SK-N-SH treated with all-trans-retinoic acid at 6 μM for 48 hours (cell line): ENCODE measurements around the gene SMARCC1.

Experiments
- CSDC2 ChIP-seq: fragments of 250-450 bp; sonication (Bioruptor Pico); IDR thresholded peaks from 2 replicates; pipeline ENCODE4 v1.5.0; 2020; ENCODE audit warnings: mild to moderate bottlenecking, moderate library complexity
- ISL1 ChIP-seq: fragments of 250-450 bp; sonication (Bioruptor Pico); IDR thresholded peaks from 2 replicates; pipeline ENCODE4 v2.1.2; 2022; ENCODE audit warnings: mild to moderate bottlenecking, moderate library complexity
- RARB ChIP-seq: fragments of 250-450 bp; sonication (Bioruptor Pico); IDR thresholded peaks from 2 replicates; pipeline ENCODE4 v1.8.0; 2021; ENCODE audit warnings: mild to moderate bottlenecking, moderate library complexity
- SNAI2 ChIP-seq: fragments of 250-450 bp; sonication (Bioruptor Pico); IDR thresholded peaks from 2 replicates; pipeline ENCODE4 v1.5.0; 2020; ENCODE audit warnings: mild to moderate bottlenecking, moderate library complexity
- ZC3H10 ChIP-seq: fragments of 250-450 bp; sonication (Bioruptor Pico); IDR thresholded peaks from 2 replicates; pipeline ENCODE4 v1.5.1; 2021; ENCODE audit warnings: mild to moderate bottlenecking, moderate library complexity
- ZFP30 ChIP-seq: fragments of 450-650 bp; formaldehyde crosslinking; IDR thresholded peaks from 2 replicates; pipeline ENCODE4 v1.5.0; 2022; ENCODE audit warnings: mild to moderate bottlenecking, moderate library complexity
- TF ChIP-seq, protein P1 (sequence below): fragments of 250-450 bp; sonication (Bioruptor Pico); IDR thresholded peaks from 2 replicates; pipeline ENCODE4 v1.8.0; 2020; ENCODE audit warnings: mild to moderate bottlenecking, moderate library complexity, borderline replicate concordance

DNA sequence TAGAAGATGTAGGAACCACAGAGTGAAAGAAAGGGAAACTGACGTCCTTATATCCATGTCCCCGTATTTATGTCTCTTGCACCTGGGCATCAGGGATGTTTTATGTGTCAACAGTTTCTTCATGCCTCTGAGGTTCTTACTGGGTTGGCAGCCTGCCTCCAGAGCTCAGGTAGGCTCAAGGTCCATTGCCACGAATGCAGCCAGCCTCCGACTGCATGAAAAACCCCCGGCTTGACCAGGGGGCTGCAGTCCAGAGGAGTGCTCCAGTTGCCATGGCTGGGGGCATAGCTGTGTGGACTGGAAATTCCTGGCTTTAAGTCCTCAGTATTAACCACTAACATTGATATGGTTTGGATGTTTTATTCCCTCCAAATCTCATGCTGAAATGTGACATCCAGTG, 200.3 kb downstream of the SMARCC1 start:
- TF ChIP-seq ZC3H10 (CRISPR knock-in tag) (no peak), CSDC2 (CRISPR knock-in tag) (no peak), ISL1 (CRISPR knock-in tag) (no peak), RARB (CRISPR knock-in tag) (no peak), SNAI2 (CRISPR knock-in tag) (no peak), ZFP30 (no peak)
- TF ChIP-seq, protein P1, sequence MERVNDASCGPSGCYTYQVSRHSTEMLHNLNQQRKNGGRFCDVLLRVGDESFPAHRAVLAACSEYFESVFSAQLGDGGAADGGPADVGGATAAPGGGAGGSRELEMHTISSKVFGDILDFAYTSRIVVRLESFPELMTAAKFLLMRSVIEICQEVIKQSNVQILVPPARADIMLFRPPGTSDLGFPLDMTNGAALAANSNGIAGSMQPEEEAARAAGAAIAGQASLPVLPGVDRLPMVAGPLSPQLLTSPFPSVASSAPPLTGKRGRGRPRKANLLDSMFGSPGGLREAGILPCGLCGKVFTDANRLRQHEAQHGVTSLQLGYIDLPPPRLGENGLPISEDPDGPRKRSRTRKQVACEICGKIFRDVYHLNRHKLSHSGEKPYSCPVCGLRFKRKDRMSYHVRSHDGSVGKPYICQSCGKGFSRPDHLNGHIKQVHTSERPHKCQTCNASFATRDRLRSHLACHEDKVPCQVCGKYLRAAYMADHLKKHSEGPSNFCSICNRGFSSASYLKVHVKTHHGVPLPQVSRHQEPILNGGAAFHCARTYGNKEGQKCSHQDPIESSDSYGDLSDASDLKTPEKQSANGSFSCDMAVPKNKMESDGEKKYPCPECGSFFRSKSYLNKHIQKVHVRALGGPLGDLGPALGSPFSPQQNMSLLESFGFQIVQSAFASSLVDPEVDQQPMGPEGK (CRISPR knock-in tag), result no peak
